ENCODE data around the gene TLCD5. TPM values are rescaled to one million over a fixed set of nuclear protein-coding genes. Genes with fewer than 3 reads are reported as not detected.
A peak's percentile ranks its signal among the peaks of the same experiment; 100 is the strongest.

Gene TLCD5
- polyA plus RNA-seq, 3 donors: 10.1 to 15.2 (median 14.0) TPM

DNA sequence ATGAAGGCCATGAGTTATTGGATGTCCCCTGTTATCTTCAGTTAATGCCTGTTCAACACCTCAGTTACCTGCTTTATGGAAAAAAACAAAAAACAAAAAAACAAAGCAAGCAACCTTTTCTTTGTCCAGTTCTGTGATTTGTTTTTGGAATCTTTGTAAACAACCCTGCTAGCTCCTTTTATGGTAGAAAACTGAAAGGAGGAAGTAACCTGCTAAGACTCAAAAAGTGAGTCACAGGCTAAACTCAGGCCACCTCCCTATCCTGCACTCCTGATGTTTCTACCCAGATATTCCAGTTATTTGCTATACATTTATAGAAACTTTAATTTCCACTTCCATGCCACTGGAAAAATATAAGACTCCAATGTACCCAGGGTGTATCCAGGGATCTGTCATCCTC is 20.6 kb upstream of the TLCD5 start:
- DNase-seq: no peak

DNA sequence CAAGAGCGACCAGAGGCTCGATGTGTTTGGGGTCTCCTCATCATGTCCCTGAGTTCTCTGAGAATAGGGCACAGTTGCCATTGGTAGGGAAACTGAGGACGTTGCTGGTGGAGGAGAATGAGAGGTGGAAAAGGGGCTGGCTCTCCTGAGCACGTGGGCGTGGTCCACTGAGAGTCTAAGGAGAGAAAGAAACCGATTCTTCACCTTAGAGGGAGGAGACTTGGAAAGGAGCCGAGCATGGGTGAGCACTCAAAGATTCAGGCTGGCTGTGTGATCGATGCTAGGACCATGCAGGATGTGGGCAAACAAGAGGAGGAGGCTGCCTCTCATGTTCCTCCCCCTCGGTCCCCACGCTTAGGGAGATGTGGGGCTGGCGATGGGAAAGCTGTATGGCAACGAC is 19.8 kb upstream of the TLCD5 start:
- no peak for DNase-seq

DNA sequence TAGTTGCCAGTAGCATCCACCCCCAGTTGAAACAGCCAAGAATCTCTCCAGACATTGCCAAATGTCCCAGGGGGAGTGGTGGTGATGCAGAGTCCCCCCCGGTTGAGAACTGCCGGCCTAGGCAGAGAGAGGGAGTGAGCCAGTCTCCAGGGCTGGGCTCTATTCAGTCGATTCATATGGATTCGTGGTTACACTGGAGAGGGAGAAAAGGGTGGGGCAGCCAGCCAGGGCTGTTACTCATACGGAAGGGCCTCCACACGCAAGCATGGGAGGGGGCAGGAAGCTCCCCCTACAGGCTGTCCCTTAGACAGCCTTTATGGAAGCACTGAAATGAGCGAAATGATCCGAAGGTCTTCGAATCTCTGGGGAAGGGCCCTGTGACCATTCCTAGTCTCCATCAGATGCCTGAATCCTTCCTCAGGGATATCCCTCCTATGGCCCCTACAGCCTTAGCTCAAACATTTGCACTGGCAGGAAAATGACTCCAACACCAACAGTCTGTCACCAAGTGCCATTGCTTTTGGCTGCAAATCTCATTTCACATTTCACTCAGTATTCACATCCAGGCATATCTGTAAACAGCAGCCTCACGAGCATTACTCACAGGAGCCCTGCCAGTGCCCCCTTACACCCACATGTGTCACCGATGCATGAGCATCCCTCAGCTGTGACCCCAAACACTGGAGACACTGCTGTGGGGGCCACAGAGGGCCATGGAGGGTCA is 18.4 kb upstream of the TLCD5 start:
- no peak for DNase-seq

GRCh38 chr11:120307476-120307875 is 17.6 kb upstream of the TLCD5 start:
- no peak for DNase-seq

DNA sequence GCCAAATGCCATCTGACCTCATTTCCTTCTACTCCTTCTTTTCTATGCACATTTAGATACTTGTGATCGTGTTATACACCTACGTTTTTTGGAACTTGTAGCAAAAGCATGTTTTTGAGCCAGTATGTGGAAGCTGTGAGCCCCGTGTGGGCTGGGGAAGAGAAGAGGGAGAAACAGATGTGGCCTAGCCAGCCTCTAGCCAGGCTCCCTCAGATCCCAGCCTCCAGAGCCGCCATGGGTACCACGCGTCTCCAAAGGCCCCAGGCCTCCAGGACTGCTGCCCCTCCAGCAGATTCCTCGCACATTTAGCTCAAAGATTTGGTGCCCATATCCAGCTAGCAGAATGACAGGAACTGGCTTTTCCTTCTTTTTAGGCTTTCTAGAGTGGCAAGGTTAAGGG is 17.0 kb upstream of the TLCD5 start:
- no peak for DNase-seq

DNA sequence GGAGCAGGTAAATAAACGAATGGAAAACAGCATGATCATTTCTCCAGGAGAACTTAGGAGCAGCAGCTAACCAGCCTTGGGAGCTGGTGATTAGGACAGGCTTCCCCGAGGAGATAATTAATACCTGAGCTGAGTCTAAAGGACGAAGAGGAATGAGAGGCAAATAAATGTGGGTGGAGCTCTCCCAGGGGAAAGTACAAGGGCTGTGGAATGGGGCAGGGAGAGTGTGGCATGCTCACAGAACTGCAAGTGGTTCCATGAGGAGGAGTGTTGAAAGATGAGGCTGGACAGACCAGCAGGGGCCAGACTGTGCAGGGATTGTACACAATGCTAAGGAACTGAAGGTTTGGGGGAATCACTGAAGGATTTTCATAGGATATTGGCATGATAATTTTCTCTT is 14.2 kb upstream of the TLCD5 start:
- DNase-seq: no peak

DNA sequence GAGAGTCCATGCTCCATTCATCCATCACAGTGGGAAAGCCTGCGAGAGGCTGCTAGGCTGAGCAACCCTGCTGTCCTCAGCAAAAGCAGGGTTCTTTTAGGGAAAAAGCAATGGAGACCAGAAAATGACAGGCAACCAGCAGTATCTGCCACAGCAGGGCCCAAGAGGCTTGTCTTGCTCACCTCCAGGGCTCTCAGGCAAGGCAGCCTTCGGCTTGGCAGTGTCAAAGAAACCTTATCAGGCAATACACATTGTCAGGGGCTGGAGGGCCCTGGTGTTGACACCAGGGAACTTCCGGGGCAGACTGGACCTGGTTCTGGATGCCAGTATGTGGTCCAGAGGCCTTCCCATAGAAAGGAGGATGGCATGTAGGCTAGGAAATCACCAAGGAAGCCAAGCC is 10.2 kb upstream of the TLCD5 start:
- DNase-seq: no peak

DNA sequence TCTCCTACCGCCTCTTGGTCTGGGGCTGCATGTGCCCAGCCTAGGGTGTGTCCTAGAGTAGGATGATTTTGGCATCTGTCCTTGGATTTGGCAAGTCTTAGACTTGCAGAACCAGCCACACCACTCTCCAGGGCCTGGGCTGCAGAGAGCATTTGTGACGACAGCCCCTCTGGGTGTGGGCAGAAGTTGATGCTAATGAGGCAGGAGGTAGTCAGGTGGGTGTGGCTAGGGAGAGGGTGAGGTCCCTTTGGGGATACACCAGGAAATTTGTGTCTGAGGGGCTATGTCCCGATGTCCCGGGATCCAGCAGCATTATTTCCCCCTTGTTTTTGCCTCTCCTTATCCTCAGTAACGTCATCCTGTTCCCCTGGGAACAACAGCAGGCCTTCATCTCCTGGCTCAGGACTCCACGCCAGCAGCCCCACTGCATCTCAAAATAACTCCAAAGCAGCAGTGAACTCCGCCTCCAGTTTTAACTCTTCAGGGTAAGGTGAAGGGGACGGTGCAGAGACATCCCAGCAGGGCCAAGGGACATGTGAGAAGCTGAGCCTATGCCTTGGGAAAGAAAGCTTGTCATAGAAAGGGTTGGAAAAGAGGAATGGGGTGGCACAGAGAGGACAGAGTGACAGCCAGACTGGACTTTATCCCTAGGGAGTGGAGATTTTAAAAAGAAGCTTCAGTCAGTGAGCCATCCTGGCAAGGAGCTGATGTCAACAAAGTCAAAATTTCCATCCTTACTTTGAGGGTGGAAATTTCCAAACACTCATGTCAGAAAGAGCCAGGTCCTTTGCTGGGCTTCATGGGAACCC is 8.0 kb upstream of the TLCD5 start:
- DNase-seq: peak; percentile 57

DNA sequence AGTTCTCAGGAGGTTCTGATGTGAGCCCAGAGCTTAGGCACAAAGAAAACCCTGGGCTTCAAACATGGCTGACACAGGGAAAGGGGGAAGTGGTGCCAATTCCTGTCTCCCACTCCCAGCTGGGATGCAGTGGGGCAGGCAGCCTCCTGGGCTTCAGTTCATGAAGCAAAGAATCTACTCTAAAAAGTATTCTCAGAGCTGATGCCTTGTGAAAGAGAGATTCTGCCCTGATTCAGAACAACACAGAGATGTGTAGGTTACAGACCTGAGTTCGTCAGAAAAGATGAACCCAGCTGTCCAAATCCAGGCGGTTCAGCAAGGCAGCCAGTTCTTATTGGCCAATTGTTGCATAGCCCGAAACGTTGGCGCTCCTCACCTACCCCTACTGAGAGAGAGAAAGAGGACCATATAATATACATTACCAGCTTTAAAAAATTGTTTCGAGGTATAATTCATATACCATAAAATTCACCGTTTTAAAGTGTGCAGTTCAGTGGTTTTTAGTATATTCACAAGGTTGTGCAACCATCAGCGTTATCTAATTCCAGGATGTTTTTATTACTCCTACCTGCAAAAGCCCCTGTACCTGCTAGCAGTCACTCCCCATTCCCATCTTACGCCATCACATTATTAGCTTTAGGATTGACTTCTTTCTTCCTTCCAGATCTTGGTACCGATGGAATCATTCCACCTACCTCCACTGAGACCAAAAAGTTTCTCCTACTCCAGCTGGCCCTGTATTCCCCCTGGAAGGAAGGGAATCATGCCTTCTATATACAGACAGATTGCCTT is 7.2 kb upstream of the TLCD5 start:
- DNase-seq: no peak

DNA sequence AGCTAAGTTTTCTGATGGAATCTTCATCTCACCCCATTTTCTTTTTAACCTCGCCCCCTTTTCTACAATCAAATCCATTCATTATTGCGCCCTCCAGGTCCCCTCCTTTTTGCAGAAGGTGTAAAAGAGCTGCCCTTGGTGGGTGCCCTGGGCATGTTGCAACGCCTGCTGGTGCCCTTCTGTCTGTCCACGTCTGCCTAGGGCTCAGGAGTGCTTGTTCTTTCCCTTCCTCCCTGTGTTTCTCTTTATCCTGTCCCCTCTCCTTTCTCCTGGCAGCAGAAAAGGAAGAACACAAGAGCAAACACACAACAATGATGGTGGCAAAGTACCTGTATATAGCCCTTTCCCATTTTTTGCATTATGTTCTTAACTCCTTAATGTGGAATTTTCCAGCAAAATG is 6.2 kb upstream of the TLCD5 start:
- no peak for DNase-seq

DNA sequence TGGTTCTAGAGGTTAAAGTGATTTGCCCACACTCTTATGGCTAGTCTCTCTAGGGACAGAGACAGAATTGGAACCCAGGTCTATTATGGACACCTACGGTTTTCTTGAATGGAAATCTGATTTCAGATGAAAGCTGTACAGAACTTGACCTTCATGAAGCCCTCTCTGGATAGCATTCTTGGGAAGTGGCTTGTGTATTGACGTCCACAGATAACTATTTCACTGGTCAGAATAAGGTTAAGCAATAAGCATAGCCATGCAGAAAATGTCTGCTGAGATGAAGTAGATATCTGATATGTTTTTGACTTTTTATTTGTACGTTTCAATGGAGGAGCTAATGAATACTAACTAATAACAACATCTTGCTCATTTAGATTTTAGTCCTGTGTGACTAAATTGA is 1.1 kb downstream of the TLCD5 start:
- no peak for DNase-seq

GRCh38 chr11:120326845-120327281 is 1.8 kb downstream of the TLCD5 start:
- DNase-seq: no peak

DNA sequence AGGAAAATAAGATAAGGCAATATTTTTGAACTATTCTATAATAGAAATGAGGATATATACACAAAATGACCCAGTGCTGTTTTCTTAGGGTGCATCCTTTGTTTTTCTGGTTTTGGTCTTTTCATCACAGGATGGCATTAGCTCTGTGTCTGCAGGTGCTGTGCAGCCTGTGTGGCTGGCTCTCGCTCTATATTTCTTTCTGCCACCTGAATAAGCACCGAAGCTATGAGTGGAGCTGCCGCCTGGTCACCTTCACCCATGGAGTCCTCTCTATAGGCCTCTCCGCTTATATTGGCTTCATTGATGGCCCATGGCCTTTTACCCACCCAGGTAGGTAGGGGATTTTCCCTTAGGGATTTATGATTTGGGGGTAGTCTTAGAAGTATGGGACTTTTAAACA is 2.2 kb downstream of the TLCD5 start:
- DNase-seq: no peak

DNA sequence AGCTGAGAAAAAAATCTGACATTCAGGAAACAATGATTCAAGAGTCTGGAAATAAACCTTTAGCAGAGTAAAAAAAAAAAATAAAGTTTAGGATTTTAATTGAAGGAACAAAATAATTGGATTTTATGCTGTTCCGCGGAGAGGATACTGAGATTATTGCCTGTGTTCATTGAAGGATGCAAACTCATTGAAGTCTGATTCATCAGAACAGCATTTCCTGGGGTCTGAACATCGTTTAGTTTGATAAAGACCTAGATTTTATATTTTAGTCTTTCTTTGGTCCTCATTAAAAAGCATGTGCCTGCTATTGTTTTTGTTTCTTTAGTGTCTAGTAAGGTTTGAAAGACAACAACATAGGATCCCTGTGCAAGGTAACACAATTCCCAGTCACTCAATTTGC is 4.5 kb downstream of the TLCD5 start:
- DNase-seq: no peak

GRCh38 chr11:120330045-120330444 is 4.9 kb downstream of the TLCD5 start:
- DNase-seq: no peak

GRCh38 chr11:120331301-120331996 is 6.3 kb downstream of the TLCD5 start:
- no peak for DNase-seq

- no peak for DNase-seq
These were observed 8.0 kb downstream of the TLCD5 start for GRCh38 chr11:120332822-120333716.

DNA sequence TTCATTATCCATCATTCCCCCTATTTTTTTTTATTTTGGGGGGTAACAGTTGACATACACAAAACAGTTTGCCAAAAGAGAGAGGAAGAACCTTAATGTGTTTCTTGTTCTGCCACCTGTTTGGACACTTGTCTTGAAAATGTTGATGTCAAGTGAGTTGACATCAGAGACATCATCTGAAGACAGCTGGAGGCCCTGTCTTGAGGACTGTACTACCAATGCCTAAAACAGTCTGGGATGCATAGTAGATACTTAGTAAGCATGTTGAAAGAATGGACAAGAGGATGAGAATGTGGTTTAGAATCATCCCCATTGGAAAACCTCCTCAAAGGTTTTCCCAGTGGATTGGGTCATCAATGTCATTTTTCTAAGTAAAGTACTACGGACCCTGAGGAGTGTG is 8.7 kb downstream of the TLCD5 start:
- DNase-seq: no peak

DNA sequence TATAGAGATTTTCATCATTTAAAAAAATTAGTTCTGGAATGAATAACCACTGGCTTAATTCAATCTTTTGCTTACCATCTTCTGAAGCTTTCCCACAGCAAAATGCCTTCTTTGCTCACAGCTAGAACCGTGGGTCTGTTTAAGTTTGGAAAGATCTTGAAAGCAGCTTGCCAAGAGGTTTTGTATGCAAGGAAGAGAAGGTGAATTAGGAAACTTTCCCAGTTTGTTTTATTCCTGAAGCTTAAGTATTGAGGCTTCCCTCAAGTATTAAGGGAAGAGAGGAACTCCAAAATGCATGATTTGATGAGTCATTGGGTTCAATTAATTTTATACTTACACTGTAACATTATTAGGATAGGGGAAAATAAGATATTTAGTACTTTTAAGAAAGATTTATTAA is 9.2 kb downstream of the TLCD5 start:
- DNase-seq: no peak

GRCh38 chr11:120334894-120335462 is 9.9 kb downstream of the TLCD5 start:
- peak; percentile 86 for DNase-seq

GRCh38 chr11:120335556-120335907 is 10.4 kb downstream of the TLCD5 start:
- no peak for DNase-seq
